K562 (cell line): ENCODE results near the gene BPIFB2. TPM values are rescaled to one million over a fixed set of nuclear protein-coding genes. Genes with fewer than 3 reads are reported as not detected.
A peak's percentile ranks its signal among the peaks of the same experiment; 100 is the strongest.

Experiments
- ATAC-seq: fragments of 200-7000 bp; cut with Tn5 transposase; 3 replicates; pipeline ENCODE4 v1.9.1; 2020; ENCODE audit warnings: moderate library complexity
- BruUV-seq: library from RNA; stranded (reverse); fragments of 400-500 nt; replicated peaks from 2 replicates; lab custom pipeline; 2021; lab: Mats Ljungman, UMichigan
- CTCF ChIA-PET: fragments of 300-600 bp; formaldehyde crosslinking; extraction: SDS; loops from one replicate; lab custom pipeline; 2021; ENCODE audit warnings: low intra/inter-chr PET ratio; lab: Yijun Ruan, JAX
- POLR2A ChIA-PET: fragments of 300-600, 350-650 bp; sonication (Branson Sonifier 250); formaldehyde crosslinking; extraction: SDS; loops from one replicate; lab custom pipeline; 2021; ENCODE audit warnings: antibody characterized with exemption, inconsistent platforms; lab: Yijun Ruan, JAX
- DNase-seq, 4 experiments: peaks; one replicate each; pipeline versions ENCODE4 v3.0.0 to v3.0.0-alpha.2; 2011 to 2018; ENCODE audit warnings: low spot score in 3 of 4, mixed read lengths in 3 of 4; ENCODE audit errors: extremely low read depth in 1 of 4
- FAIRE-seq: peaks from 2 replicates; lab custom pipeline; 2011; peaks lifted over from hg19 to GRCh38; lab: Jason Lieb, UNC
- H2AFZ ChIP-seq: 2 replicates; pipeline ENCODE4 v1.6.0; 2011; ENCODE audit warnings: low read depth, low read length, control low read depth, inconsistent platforms
- H3K27ac ChIP-seq: fragments of 200-600 bp; 3 replicates; pipeline ENCODE4 v1.8.0; 2011; ENCODE audit warnings: low read depth, mild to moderate bottlenecking, control low read depth, inconsistent platforms, low read length, moderate library complexity, mixed read lengths; ENCODE audit errors: extremely low read depth
- H3K27me3 ChIP-seq, 2 experiments: fragments of 300-600 bp in 1 of 2; 2 replicates in 1 of 2; 3 replicates in 1 of 2; pipeline versions ENCODE4 v1.6.0 to v1.8.0; 2011; ENCODE audit warnings: inconsistent platforms in 2 of 2, low read length in 2 of 2, mild to moderate bottlenecking in 1 of 2, mixed read lengths in 1 of 2, moderate library complexity in 1 of 2; ENCODE audit not compliant: control insufficient read depth in 2 of 2, insufficient read depth in 2 of 2
- H3K36me3 ChIP-seq: fragments of 300-600 bp; 3 replicates; pipeline ENCODE4 v1.8.0; 2011; ENCODE audit warnings: mild to moderate bottlenecking, low read length, inconsistent platforms; ENCODE audit not compliant: control insufficient read depth, insufficient read depth
- H3K4me1 ChIP-seq, 2 experiments: fragments of 200-600 bp in 1 of 2; replicated peaks in 1 of 2; 2 replicates in 1 of 2; 3 replicates in 1 of 2; pipeline versions ENCODE4 v1.5.1 to v1.8.0; 2011; ENCODE audit warnings: inconsistent platforms in 2 of 2, low read length in 2 of 2, mild to moderate bottlenecking in 1 of 2, mixed read lengths in 1 of 2, moderate library complexity in 1 of 2; ENCODE audit not compliant: control insufficient read depth in 2 of 2, insufficient read depth in 2 of 2
- H3K4me2 ChIP-seq: 2 replicates; pipeline ENCODE4 v1.6.1; 2011; ENCODE audit warnings: low read length, control low read depth, inconsistent platforms, mixed read lengths; ENCODE audit not compliant: insufficient read depth
- H3K4me3 ChIP-seq: fragments of 200-600 bp; sonication (generic), shearing (Covaris generic); 2 replicates; pipeline ENCODE4 v1.5.1; 2016; ENCODE audit warnings: control low read depth, inconsistent platforms
- H3K79me2 ChIP-seq: fragments of 200-600 bp; 3 replicates; pipeline ENCODE4 v1.8.0; 2011; ENCODE audit warnings: low read length, inconsistent platforms; ENCODE audit not compliant: control insufficient read depth, insufficient read depth
- H3K9ac ChIP-seq, 2 experiments: 2 replicates each; pipeline versions ENCODE4 v1.6.0 to v1.6.1; 2011; ENCODE audit warnings: low read depth in 2 of 2, low read length in 2 of 2, control low read depth in 1 of 2, inconsistent platforms in 1 of 2, mild to moderate bottlenecking in 1 of 2, mixed read lengths in 1 of 2; ENCODE audit not compliant: insufficient read depth in 1 of 2
- H3K9me1 ChIP-seq: one replicate; pipeline ENCODE4 v1.6.0; 2011; ENCODE audit warnings: inconsistent platforms, mild to moderate bottlenecking, low read length, moderate library complexity; ENCODE audit not compliant: control insufficient read depth, insufficient read depth
- H3K9me3 ChIP-seq: replicated peaks from 2 replicates; pipeline ENCODE4 v1.5.1; 2011; ENCODE audit warnings: low read depth, low read length, inconsistent platforms; ENCODE audit not compliant: control insufficient read depth, insufficient read depth
- H4K20me1 ChIP-seq: replicated peaks from 2 replicates; pipeline ENCODE4 v1.6.1; 2011; ENCODE audit warnings: low read length, inconsistent platforms, mixed read lengths; ENCODE audit not compliant: control insufficient read depth, insufficient read depth
- CC2D1A ChIP-seq: fragments of 450-650 bp; IDR thresholded peaks from 2 replicates; pipeline ENCODE4 v1.6.1; 2017; ENCODE audit warnings: mild to moderate bottlenecking
- SIN3A ChIP-seq, 2 experiments: fragments of 150-350 bp in 1 of 2; IDR thresholded peaks; 2 replicates each; pipeline ENCODE4 v1.6.1; 2011 to 2016; ENCODE audit warnings: borderline replicate concordance in 2 of 2, low read depth in 2 of 2, low read length in 2 of 2, mild to moderate bottlenecking in 2 of 2, moderate library complexity in 2 of 2; ENCODE audit not compliant: control insufficient read depth in 1 of 2
- YY1 ChIP-seq, 3 experiments: IDR thresholded peaks; 2 replicates each; pipeline ENCODE4 v1.6.1; 2011; ENCODE audit warnings: low read length in 2 of 3, mild to moderate bottlenecking in 2 of 3, moderate library complexity in 2 of 3, borderline replicate concordance in 1 of 3, control low read depth in 1 of 3, low read depth in 1 of 3; ENCODE audit not compliant: insufficient read depth in 3 of 3, insufficient replicate concordance in 2 of 3, control insufficient read depth in 1 of 3, insufficient read length in 1 of 3; ENCODE audit errors: extremely low read depth in 1 of 3
- ZNF77 ChIP-seq: fragments of 250-450 bp; sonication (Bioruptor Pico); IDR thresholded peaks from 2 replicates; pipeline ENCODE4 v1.5.0; 2020
- WGBS: fragments of 100-300 bp; shearing (Covaris generic); methylation state at CpG from one replicate; pipeline ENCODE4 v1.1.6; 2016; ENCODE audit warnings: low coverage, mixed read lengths; ENCODE audit not compliant: insufficient coverage; ENCODE audit errors: missing lambda C conversion rate; 5-methylcytosine and 5-hydroxymethylcytosine counted together
- in situ Hi-C: fragments of 300-500 bp; cut with MboI; formaldehyde crosslinking; loops from 4 replicates; pipeline ENCODE4 v1.15.0; 2018; ENCODE audit warnings: inconsistent platforms, mixed read lengths
- intact Hi-C: fragments of 100-400 bp; cut with micrococcal nuclease; formaldehyde crosslinking; loops from 2 replicates; pipeline ENCODE4 v1.14.2; 2022
- polyA plus RNA-seq, 8 experiments: library from polyadenylated mRNA; depleted of rRNA in 4 of 8; stranded (reverse) in 5 of 8; unstranded in 3 of 8; fragments of >200 nt; fragmentation: Nextera tagmentation in 2 of 8; fragmentation: Illumina TruSeq in 1 of 8; extraction: Ambion mirVana in 2 of 8; extraction: Trizol in 1 of 8; gene quantifications; 2 replicates each; pipeline versions ENCODE4 v1.2.1 to v1.2.3, GENCODE V29; 2011 to 2014; ENCODE audit warnings: inconsistent platforms in 1 of 8, missing spikeins in 1 of 8
- total RNA-seq, 7 experiments: library from RNA; depleted of rRNA in 6 of 7; stranded (reverse); fragments of >200 nt in 6 of 7; fragmentation: Illumina TruSeq in 2 of 7; extraction: Trizol in 2 of 7; gene quantifications; 2 replicates each; pipeline versions ENCODE4 v1.2.1 to v1.2.3, GENCODE V29; 2011 to 2021; ENCODE audit warnings: low replicate concordance in 1 of 7
- TF ChIP-seq, protein P1 (sequence below): fragments of 250-450 bp; sonication (Bioruptor Pico); IDR thresholded peaks from 2 replicates; pipeline ENCODE4 v1.8.0; 2022; ENCODE audit warnings: moderate library complexity, mild to moderate bottlenecking, inconsistent platforms
- TF ChIP-seq, protein P2 (sequence below): fragments of 450-650 bp; formaldehyde crosslinking; IDR thresholded peaks from 2 replicates; pipeline ENCODE4 v1.4.0; 2020; ENCODE audit warnings: mild to moderate bottlenecking, mixed read lengths
- TF ChIP-seq, protein P3 (sequence below): fragments of 200-600 bp; sonication (generic); IDR thresholded peaks from one replicate; pipeline ENCODE4 v1.6.1; 2012; ENCODE audit warnings: mild to moderate bottlenecking, low read depth, low read length, inconsistent platforms

BPIFB2 gene
- total and polyA plus RNA-seq, 9 of the 15 experiments (the other 6 are each of a cell fraction or from before 2014, with no cell fraction given) = not detected

DNA sequence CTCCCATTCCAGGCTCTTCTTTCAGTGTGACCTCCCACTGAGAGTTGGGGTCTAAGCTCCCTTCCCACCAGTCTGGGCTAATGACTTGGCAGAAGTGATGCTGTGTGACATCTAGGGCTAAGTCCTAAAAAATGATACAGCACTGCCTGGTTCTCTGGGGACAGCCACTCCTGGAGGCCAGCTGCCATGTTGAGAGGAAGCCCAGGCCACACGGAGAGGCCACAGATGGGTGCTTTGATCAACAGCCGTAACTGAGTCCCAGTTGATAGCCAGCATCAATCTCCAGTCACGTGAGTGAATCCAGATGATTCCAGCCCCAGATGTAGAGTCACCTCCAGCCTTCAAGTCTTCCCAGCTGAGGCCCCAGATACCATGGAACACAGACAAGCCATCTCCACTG is 17.1 kb upstream of the BPIFB2 start:
- BruUV-seq = no TSS peak
- TF ChIP-seq, protein P1, sequence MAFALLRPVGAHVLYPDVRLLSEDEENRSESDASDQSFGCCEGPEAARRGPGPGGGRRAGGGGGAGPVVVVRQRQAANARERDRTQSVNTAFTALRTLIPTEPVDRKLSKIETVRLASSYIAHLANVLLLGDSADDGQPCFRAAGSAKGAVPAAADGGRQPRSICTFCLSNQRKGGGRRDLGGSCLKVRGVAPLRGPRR (CRISPR knock-in tag) = no peak
- TF ChIP-seq, protein P2, sequence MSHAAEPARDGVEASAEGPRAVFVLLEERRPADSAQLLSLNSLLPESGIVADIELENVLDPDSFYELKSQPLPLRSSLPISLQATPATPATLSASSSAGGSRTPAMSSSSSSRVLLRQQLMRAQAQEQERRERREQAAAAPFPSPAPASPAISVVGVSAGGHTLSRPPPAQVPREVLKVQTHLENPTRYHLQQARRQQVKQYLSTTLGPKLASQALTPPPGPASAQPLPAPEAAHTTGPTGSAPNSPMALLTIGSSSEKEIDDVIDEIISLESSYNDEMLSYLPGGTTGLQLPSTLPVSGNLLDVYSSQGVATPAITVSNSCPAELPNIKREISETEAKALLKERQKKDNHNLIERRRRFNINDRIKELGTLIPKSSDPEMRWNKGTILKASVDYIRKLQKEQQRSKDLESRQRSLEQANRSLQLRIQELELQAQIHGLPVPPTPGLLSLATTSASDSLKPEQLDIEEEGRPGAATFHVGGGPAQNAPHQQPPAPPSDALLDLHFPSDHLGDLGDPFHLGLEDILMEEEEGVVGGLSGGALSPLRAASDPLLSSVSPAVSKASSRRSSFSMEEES (CRISPR knock-in tag) = peak; percentile 28; the same call in 1 of the 2 replicates
- peak in 1 of 3 experiments; percentile 16 for TF ChIP-seq YY1 (IDR thresholded peaks at IDR 0.05; ENCODE audit: borderline replicate concordance in 1 of 3, control insufficient read depth in 1 of 3, extremely low read depth in 1 of 3, insufficient read depth in 3 of 3, insufficient read length in 1 of 3, insufficient replicate concordance in 2 of 3, low read depth in 1 of 3, low read length in 2 of 3)
- no peak for TF ChIP-seq SIN3A (IDR thresholded peaks at IDR 0.05; ENCODE audit: borderline replicate concordance in 2 of 2, control insufficient read depth in 1 of 2, low read depth in 2 of 2, low read length in 2 of 2)
- TF ChIP-seq CC2D1A = no peak
- TF ChIP-seq ZNF77 (CRISPR knock-in tag) = no peak
- TF ChIP-seq, protein P3, sequence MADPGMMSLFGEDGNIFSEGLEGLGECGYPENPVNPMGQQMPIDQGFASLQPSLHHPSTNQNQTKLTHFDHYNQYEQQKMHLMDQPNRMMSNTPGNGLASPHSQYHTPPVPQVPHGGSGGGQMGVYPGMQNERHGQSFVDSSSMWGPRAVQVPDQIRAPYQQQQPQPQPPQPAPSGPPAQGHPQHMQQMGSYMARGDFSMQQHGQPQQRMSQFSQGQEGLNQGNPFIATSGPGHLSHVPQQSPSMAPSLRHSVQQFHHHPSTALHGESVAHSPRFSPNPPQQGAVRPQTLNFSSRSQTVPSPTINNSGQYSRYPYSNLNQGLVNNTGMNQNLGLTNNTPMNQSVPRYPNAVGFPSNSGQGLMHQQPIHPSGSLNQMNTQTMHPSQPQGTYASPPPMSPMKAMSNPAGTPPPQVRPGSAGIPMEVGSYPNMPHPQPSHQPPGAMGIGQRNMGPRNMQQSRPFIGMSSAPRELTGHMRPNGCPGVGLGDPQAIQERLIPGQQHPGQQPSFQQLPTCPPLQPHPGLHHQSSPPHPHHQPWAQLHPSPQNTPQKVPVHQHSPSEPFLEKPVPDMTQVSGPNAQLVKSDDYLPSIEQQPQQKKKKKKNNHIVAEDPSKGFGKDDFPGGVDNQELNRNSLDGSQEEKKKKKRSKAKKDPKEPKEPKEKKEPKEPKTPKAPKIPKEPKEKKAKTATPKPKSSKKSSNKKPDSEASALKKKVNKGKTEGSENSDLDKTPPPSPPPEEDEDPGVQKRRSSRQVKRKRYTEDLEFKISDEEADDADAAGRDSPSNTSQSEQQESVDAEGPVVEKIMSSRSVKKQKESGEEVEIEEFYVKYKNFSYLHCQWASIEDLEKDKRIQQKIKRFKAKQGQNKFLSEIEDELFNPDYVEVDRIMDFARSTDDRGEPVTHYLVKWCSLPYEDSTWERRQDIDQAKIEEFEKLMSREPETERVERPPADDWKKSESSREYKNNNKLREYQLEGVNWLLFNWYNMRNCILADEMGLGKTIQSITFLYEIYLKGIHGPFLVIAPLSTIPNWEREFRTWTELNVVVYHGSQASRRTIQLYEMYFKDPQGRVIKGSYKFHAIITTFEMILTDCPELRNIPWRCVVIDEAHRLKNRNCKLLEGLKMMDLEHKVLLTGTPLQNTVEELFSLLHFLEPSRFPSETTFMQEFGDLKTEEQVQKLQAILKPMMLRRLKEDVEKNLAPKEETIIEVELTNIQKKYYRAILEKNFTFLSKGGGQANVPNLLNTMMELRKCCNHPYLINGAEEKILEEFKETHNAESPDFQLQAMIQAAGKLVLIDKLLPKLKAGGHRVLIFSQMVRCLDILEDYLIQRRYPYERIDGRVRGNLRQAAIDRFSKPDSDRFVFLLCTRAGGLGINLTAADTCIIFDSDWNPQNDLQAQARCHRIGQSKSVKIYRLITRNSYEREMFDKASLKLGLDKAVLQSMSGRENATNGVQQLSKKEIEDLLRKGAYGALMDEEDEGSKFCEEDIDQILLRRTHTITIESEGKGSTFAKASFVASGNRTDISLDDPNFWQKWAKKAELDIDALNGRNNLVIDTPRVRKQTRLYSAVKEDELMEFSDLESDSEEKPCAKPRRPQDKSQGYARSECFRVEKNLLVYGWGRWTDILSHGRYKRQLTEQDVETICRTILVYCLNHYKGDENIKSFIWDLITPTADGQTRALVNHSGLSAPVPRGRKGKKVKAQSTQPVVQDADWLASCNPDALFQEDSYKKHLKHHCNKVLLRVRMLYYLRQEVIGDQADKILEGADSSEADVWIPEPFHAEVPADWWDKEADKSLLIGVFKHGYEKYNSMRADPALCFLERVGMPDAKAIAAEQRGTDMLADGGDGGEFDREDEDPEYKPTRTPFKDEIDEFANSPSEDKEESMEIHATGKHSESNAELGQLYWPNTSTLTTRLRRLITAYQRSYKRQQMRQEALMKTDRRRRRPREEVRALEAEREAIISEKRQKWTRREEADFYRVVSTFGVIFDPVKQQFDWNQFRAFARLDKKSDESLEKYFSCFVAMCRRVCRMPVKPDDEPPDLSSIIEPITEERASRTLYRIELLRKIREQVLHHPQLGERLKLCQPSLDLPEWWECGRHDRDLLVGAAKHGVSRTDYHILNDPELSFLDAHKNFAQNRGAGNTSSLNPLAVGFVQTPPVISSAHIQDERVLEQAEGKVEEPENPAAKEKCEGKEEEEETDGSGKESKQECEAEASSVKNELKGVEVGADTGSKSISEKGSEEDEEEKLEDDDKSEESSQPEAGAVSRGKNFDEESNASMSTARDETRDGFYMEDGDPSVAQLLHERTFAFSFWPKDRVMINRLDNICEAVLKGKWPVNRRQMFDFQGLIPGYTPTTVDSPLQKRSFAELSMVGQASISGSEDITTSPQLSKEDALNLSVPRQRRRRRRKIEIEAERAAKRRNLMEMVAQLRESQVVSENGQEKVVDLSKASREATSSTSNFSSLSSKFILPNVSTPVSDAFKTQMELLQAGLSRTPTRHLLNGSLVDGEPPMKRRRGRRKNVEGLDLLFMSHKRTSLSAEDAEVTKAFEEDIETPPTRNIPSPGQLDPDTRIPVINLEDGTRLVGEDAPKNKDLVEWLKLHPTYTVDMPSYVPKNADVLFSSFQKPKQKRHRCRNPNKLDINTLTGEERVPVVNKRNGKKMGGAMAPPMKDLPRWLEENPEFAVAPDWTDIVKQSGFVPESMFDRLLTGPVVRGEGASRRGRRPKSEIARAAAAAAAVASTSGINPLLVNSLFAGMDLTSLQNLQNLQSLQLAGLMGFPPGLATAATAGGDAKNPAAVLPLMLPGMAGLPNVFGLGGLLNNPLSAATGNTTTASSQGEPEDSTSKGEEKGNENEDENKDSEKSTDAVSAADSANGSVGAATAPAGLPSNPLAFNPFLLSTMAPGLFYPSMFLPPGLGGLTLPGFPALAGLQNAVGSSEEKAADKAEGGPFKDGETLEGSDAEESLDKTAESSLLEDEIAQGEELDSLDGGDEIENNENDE = no peak

More for the DNA sequence above, 17.1 kb upstream of the BPIFB2 start:
- ChIA-PET POLR2A (interaction anchor here (0.8 kb wide), 1 partner anchor 450 kb away, joined by 3 read pairs; no protein-coding TSS in a partner anchor), CTCF (no interaction called here)
- Histone ChIP-seq H3K27ac (no peak overlapping the region), H3K4me1 (no peaks in the 10 kb centered on the region; a peak in 1 of 5 replicates), H3K9ac (no peak overlapping the region), H3K9me1 (no peaks in the 10 kb centered on the region), H3K27me3 (peaks cover 7 to 20% of the 10 kb centered on the region in 2 experiments; a peak in 3 of 5 replicates), H3K79me2 (no peaks in the 10 kb centered on the region), H4K20me1 (0 out of 2 replicates have a peak, but pooled peaks cover 6% of the 10 kb centered on the region), H3K4me3 (no peak overlapping the region), H3K4me2 (no peak overlapping the region), H2AFZ (no peak overlapping the region), H3K36me3 (no peaks in the 10 kb centered on the region), H3K9me3 (no peaks in the 10 kb centered on the region)
- 3% methylated on average over 3 of the region's 3 CpGs for WGBS
- no peak for FAIRE-seq
- intact Hi-C loops (no loop called here), in situ Hi-C loops (no loop called here)
- no peak for ATAC-seq
- no peak for DNase-seq
